GM18951 (cell line): Measurements from ENCODE around the gene UBP1.
"Not testable (repeated sequence)": the region's sequence is repeated elsewhere in the genome, so short reads cannot be mapped to it uniquely, and the experiment has no call there.

Experiments
- POLR2A ChIP-seq: IDR thresholded peaks from 4 replicates; pipeline ENCODE4 v1.6.1; 2011; ENCODE audit warnings: mild to moderate bottlenecking; ENCODE audit not compliant: insufficient read length, insufficient read depth; ENCODE audit errors: extremely low read depth
- in situ Hi-C: fragments of 300-500 bp; cut with MboI; formaldehyde crosslinking; loops from one replicate; pipeline ENCODE4 v1.12.0; 2022; ENCODE audit warnings: low sequenced_read_pairs, mixed read lengths, inconsistent platforms; ENCODE audit not compliant: unreplicated experiment

Gene UBP1

GRCh38 chr3:33440328-33441224 is at the start of gene UBP1:
TSS of gene UBP1 (minus strand) at chr3:33440405. CDS start at chr3:33439848, 557 bp downstream.
- in situ Hi-C loops: no loop called here
- TF ChIP-seq POLR2A: peak; percentile 95

- in situ Hi-C loops: no loop called here
These were observed 48.5 kb upstream of the UBP1 start for GRCh38 chr3:33488683-33489082.

GRCh38 chr3:33488246-33488645 is 48.0 kb upstream of the UBP1 start:
- no peak for TF ChIP-seq POLR2A

More at GRCh38 chr3:33488683-33489082, 48.5 kb upstream of the UBP1 start:
- no peak for TF ChIP-seq POLR2A

GRCh38 chr3:33482111-33482521 is 41.9 kb upstream of the UBP1 start:
- TF ChIP-seq POLR2A: no peak
- in situ Hi-C loops: no loop called here

More at GRCh38 chr3:33488246-33488645, 48.0 kb upstream of the UBP1 start:
- in situ Hi-C loops: no loop called here

GRCh38 chr3:33474896-33475295 is 34.7 kb upstream of the UBP1 start:
- no peak for TF ChIP-seq POLR2A

GRCh38 chr3:33473813-33474212 is 33.6 kb upstream of the UBP1 start:
- TF ChIP-seq POLR2A: no peak
- in situ Hi-C loops: no loop called here

More at GRCh38 chr3:33474896-33475295, 34.7 kb upstream of the UBP1 start:
- in situ Hi-C loops: no loop called here

- in situ Hi-C loops: no loop called here
- TF ChIP-seq POLR2A: no peak
These were observed 27.6 kb upstream of the UBP1 start for GRCh38 chr3:33467786-33468185.

GRCh38 chr3:33461097-33461496 is 20.9 kb upstream of the UBP1 start:
- TF ChIP-seq POLR2A: no peak
- in situ Hi-C loops: no loop called here

- in situ Hi-C loops: not testable (repeated sequence)
These were observed 19.4 kb upstream of the UBP1 start for GRCh38 chr3:33459577-33459976.

GRCh38 chr3:33458446-33458845 is 18.2 kb upstream of the UBP1 start:
- in situ Hi-C loops: no loop called here
- TF ChIP-seq POLR2A: no peak

- TF ChIP-seq POLR2A: no peak
- in situ Hi-C loops: no loop called here
These were observed 16.6 kb upstream of the UBP1 start for GRCh38 chr3:33456756-33457155.

- in situ Hi-C loops: no loop called here
- no peak for TF ChIP-seq POLR2A
These were observed 13.1 kb upstream of the UBP1 start for GRCh38 chr3:33453331-33453761.

- in situ Hi-C loops: not testable (repeated sequence)
These were observed 11.8 kb upstream of the UBP1 start for GRCh38 chr3:33451994-33452393.

- no peak for TF ChIP-seq POLR2A
- in situ Hi-C loops: no loop called here
These were observed 7.8 kb upstream of the UBP1 start for GRCh38 chr3:33447958-33448357.

- in situ Hi-C loops: not testable (repeated sequence)
These were observed 7.0 kb upstream of the UBP1 start for GRCh38 chr3:33447256-33447625.
